Psoas muscle (tissue), 8 donors: ENCODE results near the gene SUSD3. TPM values are rescaled to one million over a fixed set of nuclear protein-coding genes. Genes with fewer than 3 reads are reported as not detected.

Source experiments
- ATAC-seq, 4 donors: fragments of 200-7000 bp; cut with Tn5 transposase; one replicate each; pipeline ENCODE4 v1.9.1; 2020; ENCODE audit warnings: moderate library complexity in 3 of 4, mild to moderate bottlenecking in 2 of 4
- DNase-seq, 2 donors: peaks; one replicate each; pipeline ENCODE4 v3.0.0-alpha.2; 2020
- H3K27ac ChIP-seq: fragments of 200-600 bp; one replicate; pipeline ENCODE4 v1.8.0; 2022
- H3K27me3 ChIP-seq, 3 donors: fragments of 200-600 bp in 1 of 3; one replicate each; pipeline versions ENCODE4 v1.6.1 to v1.8.0; 2013 to 2022; ENCODE audit warnings: low read length in 2 of 3, mild to moderate bottlenecking in 2 of 3, moderate library complexity in 1 of 3; ENCODE audit not compliant: insufficient read depth in 3 of 3
- H3K36me3 ChIP-seq, 2 donors: fragments of 200-600 bp in 1 of 2; one replicate each; pipeline versions ENCODE4 v1.6.1 to v1.8.0; 2013 to 2022; ENCODE audit warnings: low read depth in 1 of 2, mild to moderate bottlenecking in 1 of 2, moderate library complexity in 1 of 2; ENCODE audit not compliant: insufficient read depth in 1 of 2
- H3K4me1 ChIP-seq: fragments of 200-600 bp; one replicate; pipeline ENCODE4 v1.8.0; 2022
- H3K4me3 ChIP-seq: fragments of 200-600 bp; one replicate; pipeline ENCODE4 v1.8.0; 2022; ENCODE audit warnings: mild to moderate bottlenecking
- H3K9me3 ChIP-seq: fragments of 200-600 bp; one replicate; pipeline ENCODE4 v1.8.0; 2022
- WGBS, 3 donors: extraction: QIAGEN DNeasy Blood & Tissue Kit; methylation state at CpG; one replicate each; pipeline versions ENCODE4 v1.1.6 to v1.1.7; 2013; 5-methylcytosine and 5-hydroxymethylcytosine counted together
- intact Hi-C, 2 donors: fragments of 100-400 bp; cut with DNase I; formaldehyde crosslinking; loops; one replicate each; pipeline versions ENCODE4 v1.11.0 to v1.14.2; 2022
- polyA plus RNA-seq, 3 donors: library from polyadenylated mRNA; stranded (reverse); fragments of 200-250 nt; gene quantifications; one replicate each; pipeline ENCODE4 v1.2.3, GENCODE V29; 2013
- total RNA-seq, 4 donors: library from RNA; stranded (reverse); fragmentation: NEBNext Ultra II Directional in 2 of 4; extraction: Animal tissue kit (Norgen Biotek cat#: 25700) in 2 of 4; gene quantifications; one replicate each; pipeline versions ENCODE4 v1.2.1 to v1.2.4, GENCODE V29; 2021 to 2023
- TF ChIP-seq, protein P1 (sequence below): fragments of 200-600 bp; IDR thresholded peaks from one replicate; pipeline ENCODE4 v1.8.0; 2022; ENCODE audit warnings: antibody characterized with exemption
- donor health status: healthy with polysubstance abuse.
- donor health status: DM: no; HTN: no; CAD: no; lungs with moderate emphysema.
- donor health status: Bipolar disorder and iron deficiency.
- donor health status: healthy.
- donor health status: DM: yes; HTN: yes; CAD: no.
- donor health status: DM: no; HTN: no; CAD: no.
- donor health status: DM: no; HTN: no; CAD: no.
- donor health status: DM: yes; HTN: yes; CAD: no.

The SUSD3 gene
- total and polyA plus RNA-seq, 7 donors, result 0.13 to 0.65 (median 0.34) TPM; not detected in 2

DNA sequence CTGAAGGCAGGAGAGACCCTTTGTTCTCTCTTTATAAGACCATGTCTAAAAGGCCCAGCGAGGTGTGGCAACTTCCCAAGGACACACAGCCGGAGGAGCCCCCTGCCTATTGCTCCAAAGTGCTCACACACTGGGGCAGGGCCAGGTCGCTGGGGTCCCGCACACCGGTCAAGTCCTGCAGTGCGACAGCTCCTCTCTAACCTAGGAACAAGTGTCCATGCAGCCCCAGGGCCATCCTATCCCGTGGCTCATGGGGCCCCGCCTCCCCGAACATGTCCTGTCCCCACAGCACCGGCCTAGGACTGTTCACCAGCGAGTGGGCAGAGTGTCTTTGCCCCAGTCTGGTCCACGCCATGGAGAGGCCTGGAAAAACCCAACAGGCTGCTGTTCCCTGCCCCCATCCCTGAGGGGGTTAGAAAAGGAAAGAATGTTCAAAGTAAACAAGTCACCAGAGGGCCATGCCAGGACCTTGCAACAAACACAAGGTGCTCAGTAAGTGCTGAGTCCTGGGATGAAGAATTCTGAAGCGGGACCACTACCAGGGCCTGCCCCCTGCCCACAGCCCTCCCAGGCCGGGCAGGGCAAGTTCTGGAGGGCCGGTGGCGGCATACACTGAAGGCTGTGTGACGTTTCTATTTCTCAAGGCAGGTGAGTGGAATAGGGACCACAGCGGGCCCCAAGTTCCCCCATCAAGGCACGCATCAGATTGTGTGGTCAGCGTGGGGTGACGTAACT lies 74.6 kb downstream of the SUSD3 start:
- no peaks in the 10 kb centered on the region for H3K27me3 ChIP-seq
- H3K4me1 ChIP-seq, result peaks cover 54% of the 10 kb centered on the region
- peak overlapping the region; percentile 98 for H3K27ac ChIP-seq
- ATAC-seq (peak; percentile 7 to 15 (median 10)), DNase-seq (no peak)
- intact Hi-C loops, result no loop called here
- TF ChIP-seq, protein P1, sequence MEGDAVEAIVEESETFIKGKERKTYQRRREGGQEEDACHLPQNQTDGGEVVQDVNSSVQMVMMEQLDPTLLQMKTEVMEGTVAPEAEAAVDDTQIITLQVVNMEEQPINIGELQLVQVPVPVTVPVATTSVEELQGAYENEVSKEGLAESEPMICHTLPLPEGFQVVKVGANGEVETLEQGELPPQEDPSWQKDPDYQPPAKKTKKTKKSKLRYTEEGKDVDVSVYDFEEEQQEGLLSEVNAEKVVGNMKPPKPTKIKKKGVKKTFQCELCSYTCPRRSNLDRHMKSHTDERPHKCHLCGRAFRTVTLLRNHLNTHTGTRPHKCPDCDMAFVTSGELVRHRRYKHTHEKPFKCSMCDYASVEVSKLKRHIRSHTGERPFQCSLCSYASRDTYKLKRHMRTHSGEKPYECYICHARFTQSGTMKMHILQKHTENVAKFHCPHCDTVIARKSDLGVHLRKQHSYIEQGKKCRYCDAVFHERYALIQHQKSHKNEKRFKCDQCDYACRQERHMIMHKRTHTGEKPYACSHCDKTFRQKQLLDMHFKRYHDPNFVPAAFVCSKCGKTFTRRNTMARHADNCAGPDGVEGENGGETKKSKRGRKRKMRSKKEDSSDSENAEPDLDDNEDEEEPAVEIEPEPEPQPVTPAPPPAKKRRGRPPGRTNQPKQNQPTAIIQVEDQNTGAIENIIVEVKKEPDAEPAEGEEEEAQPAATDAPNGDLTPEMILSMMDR, result no peak
- H3K36me3 ChIP-seq, result no peaks in the 10 kb centered on the region
- H3K9me3 ChIP-seq, result no peaks in the 10 kb centered on the region
- WGBS, 3 donors, result 12 to 27% (median 15%) methylated on average over 21 of the region's 21 CpGs
- peak overlapping the region; percentile 97 for H3K4me3 ChIP-seq

DNA sequence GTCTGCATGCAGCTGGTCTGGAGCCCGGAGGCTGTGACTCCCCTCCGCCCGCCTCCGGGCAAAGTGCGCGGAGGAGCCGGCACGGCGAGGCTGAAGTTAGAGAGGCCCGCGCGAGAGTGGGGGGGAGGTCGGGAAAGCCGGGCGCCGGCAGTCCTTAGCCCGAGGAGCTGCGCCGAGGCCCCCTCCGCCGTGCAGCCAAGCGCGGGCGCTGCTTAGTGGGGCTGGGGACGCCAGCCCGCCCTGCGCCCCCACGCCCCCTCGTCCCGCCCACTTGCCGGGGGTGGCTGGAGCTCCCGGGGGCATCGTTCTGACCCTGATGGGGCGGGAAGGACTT lies 75.1 kb downstream of the SUSD3 start:
- Histone ChIP-seq H3K9me3 (no peaks in the 10 kb centered on the region), H3K4me1 (peaks cover 50% of the 10 kb centered on the region), H3K36me3 (no peaks in the 10 kb centered on the region), H3K4me3 (peak overlapping the region; percentile 97), H3K27me3 (no peaks in the 10 kb centered on the region), H3K27ac (peak overlapping the region; percentile 98)
- DNase-seq, result peak; percentile 82 to 89
- WGBS, 3 donors, result 0 to 1% (median 0%) methylated on average over 27 to 34 of the region's 34 CpGs
- TF ChIP-seq, protein P1, result no peak
- ATAC-seq, result peak; percentile 65 to 75 (median 74)
- intact Hi-C loops, result no loop called here

DNA sequence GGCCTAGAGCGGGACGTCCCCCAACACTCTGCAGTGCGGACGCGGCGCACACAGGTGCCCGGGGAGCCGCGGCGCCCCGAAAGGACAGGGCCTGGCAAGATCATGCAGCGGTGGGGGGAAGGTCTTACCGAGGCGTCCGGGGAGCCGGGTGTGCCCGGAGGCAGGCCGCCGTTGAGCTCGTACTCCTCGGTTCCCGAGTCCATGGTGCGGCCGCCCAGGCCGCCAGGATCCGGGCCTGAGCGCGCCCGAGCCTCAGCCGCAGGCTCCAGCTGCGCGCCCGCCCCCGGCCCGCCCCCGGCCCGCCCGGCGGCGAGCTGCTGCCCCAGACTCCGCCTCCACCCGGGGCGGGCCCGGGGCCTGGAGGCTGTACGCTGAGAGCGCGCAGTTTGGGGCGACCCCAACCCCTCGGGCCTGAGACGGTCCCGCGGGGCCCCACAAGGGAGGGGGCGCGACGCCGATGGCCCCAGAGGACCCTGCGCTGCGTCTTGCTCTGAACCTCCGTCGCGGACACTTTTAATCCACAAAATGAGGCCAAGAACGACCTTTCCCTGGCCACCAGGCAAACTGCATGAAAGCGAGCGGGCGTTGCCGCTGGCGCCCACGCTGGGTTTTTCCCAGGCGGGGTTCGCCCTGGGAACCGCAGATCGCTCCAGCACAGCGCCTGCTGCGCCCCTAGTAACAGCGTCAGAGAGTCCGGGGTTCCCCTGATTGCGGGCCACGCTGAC lies 75.7 kb downstream of the SUSD3 start, which contains the start of gene NINJ1:
Gene NINJ1, minus strand, starts transcription at position 237 of the 725 bp plus-strand sequence. Its CDS starts 34 bp downstream, at position 203.
- WGBS, 3 donors, result 0 to 2% (median 0%) methylated on average over 49 to 78 of the region's 78 CpGs

More for the DNA sequence above, 75.7 kb downstream of the SUSD3 start, which contains the start of gene NINJ1:
- ATAC-seq (peak; percentile 79 to 85 (median 80)), DNase-seq (peak; percentile 78 to 85)
- Histone ChIP-seq H3K27ac (peak within 1 kb of the TSS; percentile 98), H3K9me3 (no peaks in the 10 kb centered on the region), H3K36me3 (no peaks in the 10 kb centered on the region), H3K27me3 (no peaks in the 10 kb centered on the region), H3K4me1 (peaks cover 45% of the 10 kb centered on the region), H3K4me3 (peak within 1 kb of the TSS; percentile 97)
- TF ChIP-seq, protein P1, result no peak
- intact Hi-C loops, result no loop called here

Other genes starting within 250 kb of the SUSD3 start
- 1 to 10 TPM; 3.9 to 6.1 (median 4.2) TPM for gene ZNF484, start 180.7 kb upstream of the SUSD3 start, total RNA-seq
- gene ZNF484, start 180.7 kb upstream of the SUSD3 start, polyA plus RNA-seq, result 1 to 10 TPM in 2 of 3 donors, under 1 TPM in 1; 0.79 to 2.6 (median 1.0) TPM
- 1 to 10 TPM; 1.2 to 2.5 (median 1.8) TPM for gene FGD3, start 111.2 kb upstream of the SUSD3 start, total RNA-seq
- under 1 TPM; 0.45 to 0.68 (median 0.58) TPM for gene FGD3, start 111.2 kb upstream of the SUSD3 start, polyA plus RNA-seq
- gene CARD19, start 37.5 kb downstream of the SUSD3 start, total RNA-seq, result 10 to 100 TPM; 27.9 to 46.7 (median 38.2) TPM
- 10 to 100 TPM; 62.1 to 86.3 (median 66.1) TPM for gene CARD19, start 37.5 kb downstream of the SUSD3 start, polyA plus RNA-seq
- 10 to 100 TPM; 17.8 to 24.8 (median 21.2) TPM for gene NINJ1, start 75.5 kb downstream of the SUSD3 start, total RNA-seq
- 10 to 100 TPM; 19.2 to 40.1 (median 22.8) TPM for gene NINJ1, start 75.5 kb downstream of the SUSD3 start, polyA plus RNA-seq
- 10 to 100 TPM; 35.5 to 58.8 (median 43.0) TPM for gene WNK2, start 125.4 kb downstream of the SUSD3 start, total RNA-seq
- 10 to 100 TPM in 2 of 3 donors, 1 to 10 TPM in 1; 8.1 to 22.5 (median 11.9) TPM for gene WNK2, start 125.4 kb downstream of the SUSD3 start, polyA plus RNA-seq